ENCODE measurements around the gene SMG5.

The SMG5 gene

GRCh38 chr1:156270314-156270713, 12.3 kb downstream of the SMG5 start:
- H3K4me3 ChIP-seq (replicated peaks in 1 of 2; ENCODE audit: low read depth in 2 of 2, low read length in 2 of 2), result no peak overlapping the region
- DNase-seq (ENCODE audit: low read depth in 2 of 2), result no peak
- no peak for TF ChIP-seq CTCF (IDR thresholded peaks at IDR 0.05; ENCODE audit: low read depth, low read length)

DNA sequence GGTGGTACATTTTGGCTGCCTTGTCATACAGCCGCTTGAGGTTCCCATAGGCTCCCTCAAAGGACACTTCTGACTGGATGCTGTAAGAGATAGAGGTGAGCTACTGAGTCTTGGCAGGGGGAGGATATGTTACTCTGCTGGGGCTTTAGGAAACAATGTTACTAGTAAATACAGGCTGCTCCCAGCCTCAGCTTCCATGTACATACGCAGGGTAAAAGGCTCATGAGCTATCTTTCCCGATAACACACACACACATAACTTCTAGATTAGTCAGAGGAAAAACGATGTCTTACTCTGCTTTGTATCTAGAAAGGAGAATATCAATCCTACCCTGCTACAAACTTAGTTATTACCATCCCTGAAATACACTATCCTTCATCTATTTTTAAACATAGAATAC, 14.3 kb downstream of the SMG5 start:
- no peak for TF ChIP-seq CTCF (IDR thresholded peaks at IDR 0.05; ENCODE audit: low read depth, low read length)
- peak; percentile 33 to 60 for DNase-seq (ENCODE audit: low read depth in 2 of 2)

GRCh38 chr1:156266051-156266450, 16.6 kb downstream of the SMG5 start:
- TF ChIP-seq CTCF (IDR thresholded peaks at IDR 0.05; ENCODE audit: low read depth, low read length), result no peak
- DNase-seq (ENCODE audit: low read depth in 2 of 2), result no peak
- no peak overlapping the region for H3K4me3 ChIP-seq (replicated peaks in 1 of 2; ENCODE audit: low read depth in 2 of 2, low read length in 2 of 2)

More for the DNA sequence above, 14.3 kb downstream of the SMG5 start:
- no peak overlapping the region for H3K4me3 ChIP-seq (replicated peaks in 1 of 2; ENCODE audit: low read depth in 2 of 2, low read length in 2 of 2)

DNA sequence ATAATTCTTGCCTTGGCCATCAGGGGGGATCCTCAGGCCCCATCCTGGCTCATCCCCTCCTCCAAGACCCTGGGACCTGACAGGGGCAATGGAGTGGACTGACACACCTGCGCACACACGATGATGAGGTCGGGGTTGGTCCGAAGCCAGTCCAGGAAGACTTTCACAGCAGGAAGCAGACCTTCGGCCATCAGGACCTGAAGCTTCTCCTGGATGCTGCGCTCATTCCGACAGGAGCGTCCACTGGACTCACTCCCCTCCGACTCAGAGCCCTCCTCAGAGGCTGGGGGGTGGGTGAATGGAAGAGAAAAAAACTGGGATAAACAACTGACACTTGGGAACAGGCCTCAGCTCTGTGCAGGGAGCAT, 19.4 kb downstream of the SMG5 start:
- no peak for TF ChIP-seq CTCF (IDR thresholded peaks at IDR 0.05; ENCODE audit: low read depth, low read length)
- no peak for DNase-seq (ENCODE audit: low read depth in 2 of 2)
- no peak overlapping the region for H3K4me3 ChIP-seq (replicated peaks in 1 of 2; ENCODE audit: low read depth in 2 of 2, low read length in 2 of 2)

- H3K4me3 ChIP-seq (replicated peaks in 1 of 2; ENCODE audit: low read depth in 2 of 2, low read length in 2 of 2), result no peak overlapping the region
- peak; percentile 78 to 87 for DNase-seq (ENCODE audit: low read depth in 2 of 2)
- TF ChIP-seq CTCF (IDR thresholded peaks at IDR 0.05; ENCODE audit: low read depth, low read length), result no peak
These were observed 20.0 kb downstream of the SMG5 start for GRCh38 chr1:156262461-156263287.

- DNase-seq (ENCODE audit: low read depth in 2 of 2), result no peak
- no peak for TF ChIP-seq CTCF (IDR thresholded peaks at IDR 0.05; ENCODE audit: low read depth, low read length)
- no peak overlapping the region for H3K4me3 ChIP-seq (replicated peaks in 1 of 2; ENCODE audit: low read depth in 2 of 2, low read length in 2 of 2)
These were observed 21.7 kb downstream of the SMG5 start for GRCh38 chr1:156260896-156261295.

DNA sequence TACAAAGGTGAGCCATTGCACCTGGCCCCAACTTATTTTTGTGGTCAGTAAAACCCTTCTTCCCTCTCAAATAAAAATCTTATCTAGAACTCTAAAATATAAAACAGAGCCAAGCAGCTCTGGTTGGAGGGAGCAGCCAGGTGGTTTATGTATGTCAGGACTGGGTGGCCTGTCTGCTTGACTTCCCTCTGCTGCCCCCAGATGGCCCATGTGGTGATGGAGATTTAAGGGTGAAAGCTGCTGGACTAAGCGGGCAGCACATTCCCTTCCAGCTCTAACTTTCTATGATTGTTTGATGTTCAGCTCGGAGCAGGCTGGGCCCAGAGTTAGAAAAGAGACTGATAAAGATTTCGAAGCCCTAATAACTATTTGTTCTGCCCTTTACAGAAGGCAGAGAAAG, 22.8 kb downstream of the SMG5 start:
- no peak for DNase-seq (ENCODE audit: low read depth in 2 of 2)
- no peak for TF ChIP-seq CTCF (IDR thresholded peaks at IDR 0.05; ENCODE audit: low read depth, low read length)
- H3K4me3 ChIP-seq (replicated peaks in 1 of 2; ENCODE audit: low read depth in 2 of 2, low read length in 2 of 2), result no peak overlapping the region
